Frontal cortex (tissue), 4 donors: ENCODE data around the gene MNAT1. TPM values are rescaled to one million over a fixed set of nuclear protein-coding genes. Genes with fewer than 3 reads are reported as not detected.

ENCODE experiments used
- DNase-seq, 2 donors: peaks; one replicate each; pipeline ENCODE4 v3.0.0; 2012; ENCODE audit warnings: low spot score in 2 of 2
- FAIRE-seq: peaks from 2 replicates; lab custom pipeline; 2012; peaks lifted over from hg19 to GRCh38; lab: Jason Lieb, UNC
- total RNA-seq: library from RNA; depleted of rRNA; stranded (reverse); fragments of >200 nt; gene quantifications from one replicate; pipeline ENCODE4 v1.2.3, GENCODE V29; 2014
- donor health status: control.
- donor health status: control.
- donor health status: control.

The MNAT1 gene
- total RNA-seq, 1 donor from 2014 or later = 76.2 TPM

- DNase-seq (no peak), FAIRE-seq (no peak)
These were observed 212.2 kb downstream of the MNAT1 start for GRCh38 chr14:60946773-60947172.

- FAIRE-seq = no peak
- no peak for DNase-seq
These were observed 217.3 kb downstream of the MNAT1 start for GRCh38 chr14:60951776-60952435.

GRCh38 chr14:60956202-60956601, 221.6 kb downstream of the MNAT1 start:
- DNase-seq (no peak), FAIRE-seq (no peak)

- no peak for DNase-seq
- FAIRE-seq = no peak
These were observed 222.1 kb downstream of the MNAT1 start for GRCh38 chr14:60956632-60957031.

GRCh38 chr14:60958146-60958545, 223.6 kb downstream of the MNAT1 start:
- no peak for FAIRE-seq
- DNase-seq = no peak

GRCh38 chr14:60963761-60964160, 229.2 kb downstream of the MNAT1 start:
- DNase-seq = no peak
- FAIRE-seq = no peak

- DNase-seq = no peak
- FAIRE-seq = no peak
These were observed 230.3 kb downstream of the MNAT1 start for GRCh38 chr14:60964904-60965303.

GRCh38 chr14:60965402-60965801, 230.8 kb downstream of the MNAT1 start:
- FAIRE-seq (no peak), DNase-seq (no peak)

GRCh38 chr14:60968099-60968498, 233.5 kb downstream of the MNAT1 start:
- DNase-seq = no peak
- no peak for FAIRE-seq

- DNase-seq = no peak
- FAIRE-seq = no peak
These were observed 234.1 kb downstream of the MNAT1 start for GRCh38 chr14:60968671-60969070.

- no peak for DNase-seq
- FAIRE-seq = no peak
These were observed 235.6 kb downstream of the MNAT1 start for GRCh38 chr14:60970146-60970545.

- FAIRE-seq (no peak), DNase-seq (no peak)
These were observed 236.7 kb downstream of the MNAT1 start for GRCh38 chr14:60971271-60971670.

- FAIRE-seq = no peak
- DNase-seq = no peak
These were observed 237.7 kb downstream of the MNAT1 start for GRCh38 chr14:60972295-60972694.

GRCh38 chr14:60973070-60973469, 238.5 kb downstream of the MNAT1 start:
- DNase-seq = no peak
- FAIRE-seq = no peak

GRCh38 chr14:60974090-60974651, 239.6 kb downstream of the MNAT1 start:
- FAIRE-seq = no peak
- DNase-seq = no peak

- FAIRE-seq (no peak), DNase-seq (no peak)
These were observed 241.0 kb downstream of the MNAT1 start for GRCh38 chr14:60975551-60975950.

GRCh38 chr14:60977847-60978246, 243.3 kb downstream of the MNAT1 start:
- no peak for DNase-seq
- FAIRE-seq = no peak

GRCh38 chr14:60980811-60981632, 246.5 kb downstream of the MNAT1 start, which contains the start of the genes SLC38A6 and TRMT5:
SLC38A6 (plus strand) TSS chr14:60981245; CDS start chr14:60981278, 33 bp downstream.
TRMT5 (minus strand) TSS chr14:60981079; CDS start chr14:60980973, 106 bp downstream.
- DNase-seq = peak; percentile 73 to 83
- no peak for FAIRE-seq

- DNase-seq = no peak
These were observed 247.3 kb downstream of the MNAT1 start for GRCh38 chr14:60981633-60982455.

GRCh38 chr14:60984196-60984595, 249.6 kb downstream of the MNAT1 start:
- FAIRE-seq (peak; percentile 23), DNase-seq (no peak)

More at GRCh38 chr14:60981633-60982455, 247.3 kb downstream of the MNAT1 start:
- no peak for FAIRE-seq
